H9 (cell line): ENCODE results near the gene DNAL1. TPM values are rescaled to one million over a fixed set of nuclear protein-coding genes. Genes with fewer than 3 reads are reported as not detected.

Experiments
- DNase-seq: peaks from one replicate; pipeline ENCODE4 v3.0.0-alpha.2; 2017
- H2AFZ ChIP-seq: one replicate; pipeline ENCODE4 v1.6.1; 2013; ENCODE audit warnings: mild to moderate bottlenecking, low read length, control low read depth, moderate library complexity
- H2AK5ac ChIP-seq: 2 replicates; pipeline ENCODE4 v1.6.1; 2013; ENCODE audit warnings: low read length, control low read depth, mixed read lengths; ENCODE audit not compliant: insufficient read length
- H2BK120ac ChIP-seq: one replicate; pipeline ENCODE4 v1.6.1; 2013; ENCODE audit warnings: low read depth, mild to moderate bottlenecking, low read length, control low read depth, inconsistent platforms; ENCODE audit not compliant: poor library complexity, severe bottlenecking
- H2BK12ac ChIP-seq: 2 replicates; pipeline ENCODE4 v1.6.1; 2013; ENCODE audit warnings: low read length, control low read depth, mixed read lengths, low read depth; ENCODE audit not compliant: insufficient read length
- H2BK15ac ChIP-seq: 2 replicates; pipeline ENCODE4 v1.6.1; 2013; ENCODE audit warnings: low read depth, low read length, control low read depth
- H2BK20ac ChIP-seq: one replicate; pipeline ENCODE4 v1.6.1; 2013; ENCODE audit warnings: low read depth, mild to moderate bottlenecking, low read length, control low read depth, inconsistent platforms; ENCODE audit not compliant: poor library complexity, severe bottlenecking
- H2BK5ac ChIP-seq: 2 replicates; pipeline ENCODE4 v1.6.1; 2013; ENCODE audit warnings: low read length, control low read depth, mixed read lengths; ENCODE audit not compliant: insufficient read length
- H3K14ac ChIP-seq: 2 replicates; pipeline ENCODE4 v1.6.1; 2013; ENCODE audit warnings: low read length, control low read depth; ENCODE audit not compliant: insufficient read depth
- H3K18ac ChIP-seq: 2 replicates; pipeline ENCODE4 v1.6.1; 2013; ENCODE audit warnings: low read depth, mild to moderate bottlenecking, mixed read lengths, low read length, control low read depth; ENCODE audit not compliant: insufficient read length
- H3K23ac ChIP-seq: 2 replicates; pipeline ENCODE4 v1.6.1; 2013; ENCODE audit warnings: low read length, control low read depth, mixed read lengths, low read depth; ENCODE audit not compliant: insufficient read length
- H3K23me2 ChIP-seq: 2 replicates; pipeline ENCODE4 v1.6.1; 2013; ENCODE audit warnings: low read depth, mild to moderate bottlenecking, mixed read lengths, low read length, control low read depth; ENCODE audit not compliant: insufficient read length, poor library complexity, severe bottlenecking
- H3K27ac ChIP-seq: 2 replicates; pipeline ENCODE4 v1.5.1; 2013; ENCODE audit warnings: low read length, control low read depth, mixed read lengths, low read depth; ENCODE audit not compliant: insufficient read length
- H3K27me3 ChIP-seq: 2 replicates; pipeline ENCODE4 v1.6.1; 2013; ENCODE audit warnings: low read length, control low read depth, inconsistent platforms; ENCODE audit not compliant: insufficient read depth
- H3K4ac ChIP-seq: 2 replicates; pipeline ENCODE4 v1.6.1; 2013; ENCODE audit warnings: low read depth, mild to moderate bottlenecking, control low read depth, inconsistent platforms, low read length, moderate library complexity
- H3K4me1 ChIP-seq: 2 replicates; pipeline ENCODE4 v1.6.1; 2013; ENCODE audit warnings: low read length, control low read depth, inconsistent platforms; ENCODE audit not compliant: insufficient read depth
- H3K4me2 ChIP-seq: 2 replicates; pipeline ENCODE4 v1.6.1; 2013; ENCODE audit warnings: low read length, control low read depth, mixed read lengths; ENCODE audit not compliant: insufficient read length, insufficient read depth
- H3K56ac ChIP-seq: 2 replicates; pipeline ENCODE4 v1.6.1; 2013; ENCODE audit warnings: low read depth, mild to moderate bottlenecking, mixed read lengths, low read length, control low read depth; ENCODE audit not compliant: insufficient read length
- H3K79me1 ChIP-seq: 2 replicates; pipeline ENCODE4 v1.6.1; 2013; ENCODE audit warnings: low read depth, mild to moderate bottlenecking, moderate library complexity, low read length, control low read depth, inconsistent platforms; ENCODE audit not compliant: insufficient read depth, poor library complexity, severe bottlenecking
- H3K79me2 ChIP-seq: 2 replicates; pipeline ENCODE4 v1.6.1; 2013; ENCODE audit warnings: low read length, control low read depth, inconsistent platforms; ENCODE audit not compliant: insufficient read depth
- H3K9ac ChIP-seq: 2 replicates; pipeline ENCODE4 v1.6.1; 2013; ENCODE audit warnings: low read length, control low read depth, mixed read lengths; ENCODE audit not compliant: insufficient read length; ENCODE audit errors: extremely low read depth
- H3K9me3 ChIP-seq: one replicate; pipeline ENCODE4 v1.6.1; 2013; ENCODE audit warnings: low read depth, low read length, inconsistent platforms; ENCODE audit not compliant: control insufficient read depth
- H3T11ph ChIP-seq: one replicate; pipeline ENCODE4 v1.6.1; 2013; ENCODE audit warnings: mild to moderate bottlenecking, low read length, control low read depth, inconsistent platforms
- H4K20me1 ChIP-seq: one replicate; pipeline ENCODE4 v1.6.1; 2013; ENCODE audit not compliant: control insufficient read depth, insufficient read length, insufficient read depth
- H4K5ac ChIP-seq: 2 replicates; pipeline ENCODE4 v1.6.1; 2013; ENCODE audit warnings: low read depth, mild to moderate bottlenecking, mixed read lengths, low read length, control low read depth; ENCODE audit not compliant: insufficient read length
- H4K8ac ChIP-seq: replicated peaks from 2 replicates; pipeline ENCODE4 v1.6.1; 2013; ENCODE audit warnings: low read length, control low read depth, mixed read lengths, low read depth; ENCODE audit not compliant: insufficient read length
- H4K91ac ChIP-seq: 2 replicates; pipeline ENCODE4 v1.6.1; 2013; ENCODE audit warnings: low read depth, mild to moderate bottlenecking, moderate library complexity, mixed read lengths, low read length, control low read depth; ENCODE audit not compliant: insufficient read length
- H3K27ac Mint-ChIP-seq, 3 experiments: 2 replicates in 2 of 3; 3 replicates in 1 of 3; pipeline ENCODE4 v1.8.0; 2020 to 2021; ENCODE audit warnings: mixed read lengths in 3 of 3, mild to moderate bottlenecking in 1 of 3, moderate library complexity in 1 of 3
- H3K27me3 Mint-ChIP-seq: 2 replicates; pipeline ENCODE4 v1.8.0; 2021; ENCODE audit warnings: low read depth, mild to moderate bottlenecking, moderate library complexity, mixed read lengths
- H3K36me3 Mint-ChIP-seq, 3 experiments: 2 replicates in 2 of 3; 3 replicates in 1 of 3; pipeline ENCODE4 v1.8.0; 2020 to 2021; ENCODE audit warnings: low read depth in 3 of 3, mixed read lengths in 3 of 3; ENCODE audit not compliant: insufficient read depth in 1 of 3
- H3K4me1 Mint-ChIP-seq, 2 experiments: 2 replicates each; pipeline ENCODE4 v1.8.0; 2020; ENCODE audit warnings: mixed read lengths in 2 of 2
- H3K4me3 Mint-ChIP-seq, 2 experiments: 2 replicates in 1 of 2; 3 replicates in 1 of 2; pipeline ENCODE4 v1.8.0; 2020 to 2021; ENCODE audit warnings: mild to moderate bottlenecking in 2 of 2, mixed read lengths in 2 of 2, moderate library complexity in 1 of 2
- H3K9me3 Mint-ChIP-seq, 2 experiments: 2 replicates in 1 of 2; 3 replicates in 1 of 2; pipeline ENCODE4 v1.8.0; 2020; ENCODE audit warnings: mild to moderate bottlenecking in 2 of 2, mixed read lengths in 2 of 2, moderate library complexity in 1 of 2
- whole genome bisulfite sequencing: extraction: QIAGEN DNeasy Blood & Tissue Kit; methylation state at CpG from one replicate; pipeline ENCODE4 v1.1.7; 2013; ENCODE audit warnings: missing lambda C conversion rate, low lambda C conversion rate, mixed read lengths; ENCODE audit not compliant: insufficient read length; ENCODE audit errors: extremely low coverage; 5-methylcytosine and 5-hydroxymethylcytosine counted together
- total RNA-seq: library from RNA; stranded (reverse); gene quantifications from 2 replicates; pipeline ENCODE4 v1.2.1, GENCODE V29; 2021
- TF ChIP-seq, protein P1 (sequence below): fragments of 200-600 bp; sonication (generic); conservative IDR thresholded peaks from 3 replicates; pipeline ENCODE4 v1.8.0; 2021; ENCODE audit warnings: antibody characterized with exemption, mild to moderate bottlenecking

The DNAL1 gene
- total RNA-seq, 1 experiment from 2014 or later = 17.7 TPM

- Histone ChIP-seq H4K8ac (no peak overlapping the region), H3T11ph (no peak overlapping the region), H2BK5ac (no peak overlapping the region), H2AK5ac (no peak overlapping the region), H3K27me3 (no peaks in the 10 kb centered on the region), H3K23me2 (no peaks in the 10 kb centered on the region), H3K9me3 (no peaks in the 10 kb centered on the region), H3K56ac (no peak overlapping the region), H3K18ac (no peak overlapping the region), H2BK12ac (no peak overlapping the region), H3K9ac (no peak overlapping the region), H3K4me2 (no peak overlapping the region), H4K5ac (no peak overlapping the region), H3K27ac (no peak overlapping the region), H3K79me1 (no peaks in the 10 kb centered on the region), H3K4ac (no peak overlapping the region), H3K4me1 (no peaks in the 10 kb centered on the region; the same call in 1 of the 2 replicates), H3K23ac (no peak overlapping the region), H4K20me1 (no peaks in the 10 kb centered on the region), H2BK15ac (no peak overlapping the region), H2BK120ac (no peak overlapping the region), H3K14ac (no peak overlapping the region), H3K79me2 (no peaks in the 10 kb centered on the region), H2AFZ (no peak overlapping the region), H2BK20ac (no peak overlapping the region), H4K91ac (no peak overlapping the region)
- no peak for DNase-seq
- no CpG with 5 or more reads among the region's 23 CpGs for WGBS
- H3K27me3 Mint-ChIP-seq = no peaks in the 10 kb centered on the region
- peak overlapping the region in 1 of 3 experiments; percentile 72; a peak in 1 of 7 replicates for H3K27ac Mint-ChIP-seq
- no peak overlapping the region for H3K4me3 Mint-ChIP-seq
- H3K4me1 Mint-ChIP-seq = peaks cover 15 to 17% of the 10 kb centered on the region in 2 experiments
- TF ChIP-seq, protein P1, sequence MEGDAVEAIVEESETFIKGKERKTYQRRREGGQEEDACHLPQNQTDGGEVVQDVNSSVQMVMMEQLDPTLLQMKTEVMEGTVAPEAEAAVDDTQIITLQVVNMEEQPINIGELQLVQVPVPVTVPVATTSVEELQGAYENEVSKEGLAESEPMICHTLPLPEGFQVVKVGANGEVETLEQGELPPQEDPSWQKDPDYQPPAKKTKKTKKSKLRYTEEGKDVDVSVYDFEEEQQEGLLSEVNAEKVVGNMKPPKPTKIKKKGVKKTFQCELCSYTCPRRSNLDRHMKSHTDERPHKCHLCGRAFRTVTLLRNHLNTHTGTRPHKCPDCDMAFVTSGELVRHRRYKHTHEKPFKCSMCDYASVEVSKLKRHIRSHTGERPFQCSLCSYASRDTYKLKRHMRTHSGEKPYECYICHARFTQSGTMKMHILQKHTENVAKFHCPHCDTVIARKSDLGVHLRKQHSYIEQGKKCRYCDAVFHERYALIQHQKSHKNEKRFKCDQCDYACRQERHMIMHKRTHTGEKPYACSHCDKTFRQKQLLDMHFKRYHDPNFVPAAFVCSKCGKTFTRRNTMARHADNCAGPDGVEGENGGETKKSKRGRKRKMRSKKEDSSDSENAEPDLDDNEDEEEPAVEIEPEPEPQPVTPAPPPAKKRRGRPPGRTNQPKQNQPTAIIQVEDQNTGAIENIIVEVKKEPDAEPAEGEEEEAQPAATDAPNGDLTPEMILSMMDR = no peak
- no peaks in the 10 kb centered on the region for H3K9me3 Mint-ChIP-seq
- H3K36me3 Mint-ChIP-seq = peaks cover 2 to 20% (median 10%) of the 10 kb centered on the region in 3 experiments; a peak in 6 of 7 replicates
These were observed 84.9 kb downstream of the DNAL1 start for GRCh38 chr14:73729556-73730265.
